Measurements from ENCODE around the gene TAS2R3.
A peak's percentile ranks its signal among the peaks of the same experiment; 100 is the strongest.
"Not testable (repeated sequence)": the region's sequence is repeated elsewhere in the genome, so short reads cannot be mapped to it uniquely, and the experiment has no call there.

The TAS2R3 gene

DNA sequence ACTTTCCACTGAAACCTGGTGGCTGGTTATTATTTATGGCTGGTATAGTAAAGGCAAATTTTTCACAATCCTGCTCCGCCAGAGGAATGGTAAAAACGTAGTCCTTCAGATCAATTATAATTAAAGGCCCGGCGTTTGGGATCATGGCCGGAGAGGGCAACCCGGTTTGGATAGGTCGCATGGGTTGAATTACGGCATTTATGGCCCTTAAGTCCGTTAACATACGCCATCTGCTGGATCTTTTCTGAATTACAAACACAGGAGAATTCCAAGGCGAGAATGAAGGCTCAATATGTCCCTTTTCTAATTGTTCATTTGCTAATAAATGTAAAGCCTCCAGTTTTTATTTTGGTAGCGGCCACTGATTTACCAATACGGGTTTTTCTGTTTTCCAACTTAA is 11.3 kb upstream of the TAS2R3 start:
- H3K4me3 ChIP-seq (ENCODE audit: insufficient read depth, low read length, poor library complexity, severe bottlenecking), result no peak overlapping the region
- no peaks in the 10 kb centered on the region for H4K20me1 ChIP-seq (ENCODE audit: low read depth, low read length)
- H3K27me3 ChIP-seq (ENCODE audit: low read length), result no peaks in the 10 kb centered on the region
- H3F3A ChIP-seq (ENCODE audit: insufficient read depth), result 0 out of 2 replicates have a peak, but pooled peaks cover 4% of the 10 kb centered on the region
- H3K9me3 ChIP-seq (ENCODE audit: insufficient read depth, low read length), result peaks cover 16% of the 10 kb centered on the region; the same call in 1 of the 2 replicates
- H3K36me3 ChIP-seq (ENCODE audit: low read length), result peaks cover 64% of the 10 kb centered on the region
- H3K4me2 ChIP-seq (ENCODE audit: low read depth, low read length, poor library complexity, severe bottlenecking), result no peak overlapping the region
- no peak overlapping the region for H2AFZ ChIP-seq (ENCODE audit: low read depth, low read length, severe bottlenecking)
- H3K9ac ChIP-seq (ENCODE audit: low read length), result no peak overlapping the region
- H3K9me2 ChIP-seq (replicated peaks; ENCODE audit: insufficient read depth, low read length), result no peaks in the 10 kb centered on the region
- TF ChIP-seq, protein P1, sequence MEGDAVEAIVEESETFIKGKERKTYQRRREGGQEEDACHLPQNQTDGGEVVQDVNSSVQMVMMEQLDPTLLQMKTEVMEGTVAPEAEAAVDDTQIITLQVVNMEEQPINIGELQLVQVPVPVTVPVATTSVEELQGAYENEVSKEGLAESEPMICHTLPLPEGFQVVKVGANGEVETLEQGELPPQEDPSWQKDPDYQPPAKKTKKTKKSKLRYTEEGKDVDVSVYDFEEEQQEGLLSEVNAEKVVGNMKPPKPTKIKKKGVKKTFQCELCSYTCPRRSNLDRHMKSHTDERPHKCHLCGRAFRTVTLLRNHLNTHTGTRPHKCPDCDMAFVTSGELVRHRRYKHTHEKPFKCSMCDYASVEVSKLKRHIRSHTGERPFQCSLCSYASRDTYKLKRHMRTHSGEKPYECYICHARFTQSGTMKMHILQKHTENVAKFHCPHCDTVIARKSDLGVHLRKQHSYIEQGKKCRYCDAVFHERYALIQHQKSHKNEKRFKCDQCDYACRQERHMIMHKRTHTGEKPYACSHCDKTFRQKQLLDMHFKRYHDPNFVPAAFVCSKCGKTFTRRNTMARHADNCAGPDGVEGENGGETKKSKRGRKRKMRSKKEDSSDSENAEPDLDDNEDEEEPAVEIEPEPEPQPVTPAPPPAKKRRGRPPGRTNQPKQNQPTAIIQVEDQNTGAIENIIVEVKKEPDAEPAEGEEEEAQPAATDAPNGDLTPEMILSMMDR (IDR thresholded peaks at IDR 0.05; ENCODE audit: insufficient read depth, low read length, poor library complexity, severe bottlenecking), result peak; percentile 14
- no peak for TF ChIP-seq EZH2phosphoT487 (conservative IDR thresholded peaks at IDR 0.05; ENCODE audit: low read length)
- no peak overlapping the region for H3K27ac ChIP-seq (ENCODE audit: low read depth, low read length)
- no peaks in the 10 kb centered on the region for H3K79me2 ChIP-seq (ENCODE audit: insufficient read depth, low read length)

DNA sequence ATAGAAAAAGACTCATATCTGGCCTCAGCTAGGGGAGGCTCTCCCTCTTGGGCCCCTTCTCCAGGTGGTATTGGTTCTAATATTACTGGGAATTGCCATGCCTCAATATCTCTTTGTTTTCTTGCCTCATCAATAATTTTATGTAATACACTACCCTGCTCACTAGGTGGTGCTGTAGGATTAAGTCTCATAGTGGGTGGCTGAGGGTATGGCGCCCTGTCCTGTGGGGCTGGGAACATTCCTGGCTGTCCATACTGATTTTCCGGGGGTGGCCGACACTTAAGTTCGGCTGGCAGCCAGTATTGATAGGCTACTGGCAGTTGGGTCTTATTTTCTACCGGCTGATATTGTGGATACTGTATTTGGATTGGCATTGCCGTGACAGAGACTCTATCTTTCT is 9.0 kb upstream of the TAS2R3 start:
- Histone ChIP-seq H3K27ac (ENCODE audit: low read depth, low read length) (no peak overlapping the region), H3K27me3 (ENCODE audit: low read length) (no peaks in the 10 kb centered on the region), H3F3A (ENCODE audit: insufficient read depth) (0 out of 2 replicates have a peak, but pooled peaks cover under 1% of the 10 kb centered on the region), H3K9me3 (ENCODE audit: insufficient read depth, low read length) (peaks cover 14% of the 10 kb centered on the region; the same call in 1 of the 2 replicates), H4K20me1 (ENCODE audit: low read depth, low read length) (no peaks in the 10 kb centered on the region), H3K9ac (ENCODE audit: low read length) (no peak overlapping the region), H3K4me3 (ENCODE audit: insufficient read depth, low read length, poor library complexity, severe bottlenecking) (no peak overlapping the region), H3K9me2 (replicated peaks; ENCODE audit: insufficient read depth, low read length) (no peaks in the 10 kb centered on the region), H3K36me3 (ENCODE audit: low read length) (peaks cover 49% of the 10 kb centered on the region), H3K79me2 (ENCODE audit: insufficient read depth, low read length) (no peaks in the 10 kb centered on the region), H2AFZ (ENCODE audit: low read depth, low read length, severe bottlenecking) (no peak overlapping the region), H3K4me2 (ENCODE audit: low read depth, low read length, poor library complexity, severe bottlenecking) (no peak overlapping the region)
- TF ChIP-seq, protein P1 (IDR thresholded peaks at IDR 0.05; ENCODE audit: insufficient read depth, low read length, poor library complexity, severe bottlenecking), result peak; percentile 28
- no peak for TF ChIP-seq EZH2phosphoT487 (conservative IDR thresholded peaks at IDR 0.05; ENCODE audit: low read length)

DNA sequence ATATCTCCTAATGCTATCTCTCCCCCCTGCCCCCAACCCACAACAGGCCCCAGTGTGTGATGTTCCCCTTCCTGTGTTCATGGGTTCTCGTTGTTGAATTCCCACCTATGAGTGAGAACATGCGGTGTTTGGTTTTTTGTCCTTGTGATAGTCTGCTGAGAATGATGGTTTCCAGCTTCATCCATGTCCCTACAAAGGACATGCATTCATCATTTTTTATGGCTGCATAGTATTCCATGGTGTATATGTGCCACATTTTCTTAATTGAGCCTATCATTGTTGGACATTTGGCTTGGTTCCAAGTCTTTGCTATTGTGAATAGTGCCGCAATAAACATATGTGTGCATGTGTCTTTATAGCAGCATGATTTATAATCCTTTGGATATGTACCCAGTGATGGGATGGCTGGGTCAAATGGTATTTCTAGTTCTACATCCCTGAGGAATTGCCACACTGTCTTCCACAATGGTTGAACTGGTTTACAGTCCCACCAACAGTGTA is 6.2 kb downstream of the TAS2R3 start:
- not testable (repeated sequence) for H3K36me3 ChIP-seq (ENCODE audit: low read length); H3K4me3 ChIP-seq (ENCODE audit: insufficient read depth, low read length, poor library complexity, severe bottlenecking); H4K20me1 ChIP-seq (ENCODE audit: low read depth, low read length); H3K9me3 ChIP-seq (ENCODE audit: insufficient read depth, low read length); H3K4me2 ChIP-seq (ENCODE audit: low read depth, low read length, poor library complexity, severe bottlenecking); H3F3A ChIP-seq (ENCODE audit: insufficient read depth); H3K79me2 ChIP-seq (ENCODE audit: insufficient read depth, low read length); H3K27ac ChIP-seq (ENCODE audit: low read depth, low read length); H3K27me3 ChIP-seq (ENCODE audit: low read length); H3K9ac ChIP-seq (ENCODE audit: low read length); H2AFZ ChIP-seq (ENCODE audit: low read depth, low read length, severe bottlenecking); H3K9me2 ChIP-seq (replicated peaks; ENCODE audit: insufficient read depth, low read length)

DNA sequence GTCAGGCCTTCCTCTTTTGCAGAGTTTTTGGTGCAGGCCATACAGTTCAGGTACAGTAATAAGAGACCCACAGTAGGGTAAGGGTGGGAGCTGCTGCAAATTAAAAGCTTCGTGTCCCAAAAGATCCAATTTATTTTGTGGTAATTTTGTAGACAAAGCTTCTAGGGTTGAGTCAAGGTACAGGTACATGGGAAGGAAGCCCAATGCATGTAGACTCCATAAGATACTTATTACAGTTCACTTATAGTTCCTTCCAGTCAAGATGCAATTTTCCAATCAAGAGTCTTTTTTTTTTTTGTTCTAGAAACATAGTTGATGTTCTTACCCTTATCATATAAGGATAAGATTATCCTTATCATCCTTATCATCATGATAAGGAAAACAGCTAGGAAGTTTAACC is 12.5 kb downstream of the TAS2R3 start, which contains the start of gene TAS2R4:
Gene TAS2R4 (plus strand): TSS at position 301 of the 400 bp plus-strand sequence. CDS start 1,815 bp downstream, outside the sequence.
- TF ChIP-seq, protein P1 (IDR thresholded peaks at IDR 0.05; ENCODE audit: insufficient read depth, low read length, poor library complexity, severe bottlenecking), result no peak
- TF ChIP-seq EZH2phosphoT487 (conservative IDR thresholded peaks at IDR 0.05; ENCODE audit: low read length), result no peak

More for the DNA sequence above, 12.5 kb downstream of the TAS2R3 start, which contains the start of gene TAS2R4:
- no peaks in the 10 kb centered on the region; the same call in 1 of the 2 replicates for H3K36me3 ChIP-seq (ENCODE audit: low read length)
- H4K20me1 ChIP-seq (ENCODE audit: low read depth, low read length), result no peaks in the 10 kb centered on the region
- H3K9me3 ChIP-seq (ENCODE audit: insufficient read depth, low read length), result no peaks in the 10 kb centered on the region
- no peaks in the 10 kb centered on the region for H3F3A ChIP-seq (ENCODE audit: insufficient read depth)
- H3K4me2 ChIP-seq (ENCODE audit: low read depth, low read length, poor library complexity, severe bottlenecking), result no peak within 1 kb of the TSS
- no peaks in the 10 kb centered on the region for H3K9me2 ChIP-seq (replicated peaks; ENCODE audit: insufficient read depth, low read length)
- H3K27ac ChIP-seq (ENCODE audit: low read depth, low read length), result no peak within 1 kb of the TSS
- H3K4me3 ChIP-seq (ENCODE audit: insufficient read depth, low read length, poor library complexity, severe bottlenecking), result no peak within 1 kb of the TSS
- H3K79me2 ChIP-seq (ENCODE audit: insufficient read depth, low read length), result no peaks in the 10 kb centered on the region
- no peak within 1 kb of the TSS for H3K9ac ChIP-seq (ENCODE audit: low read length)
- H2AFZ ChIP-seq (ENCODE audit: low read depth, low read length, severe bottlenecking), result no peak within 1 kb of the TSS
- H3K27me3 ChIP-seq (ENCODE audit: low read length), result no peaks in the 10 kb centered on the region
